Stomach (tissue), 9 donors: ENCODE data around the gene SYNPR. TPM values are rescaled to one million over a fixed set of nuclear protein-coding genes. Genes with fewer than 3 reads are reported as not detected.
A peak's percentile ranks its signal among the peaks of the same experiment; 100 is the strongest.

ENCODE experiments used
- DNase-seq, 2 donors: peaks; one replicate each; pipeline versions ENCODE4 v3.0.0 to v3.0.0-alpha.2; 2013 to 2019
- H3K27ac ChIP-seq, 5 donors: fragments of 200-600 bp in 4 of 5; sonication (generic) in 4 of 5; one replicate each; pipeline ENCODE4 v1.5.1; 2013 to 2019; ENCODE audit warnings: mild to moderate bottlenecking in 1 of 5, moderate library complexity in 1 of 5
- H3K27me3 ChIP-seq, 3 donors: fragments of 200-600 bp; sonication (generic); one replicate each; pipeline ENCODE4 v1.5.1; 2017 to 2019; ENCODE audit warnings: mixed run types in 1 of 3
- H3K36me3 ChIP-seq, 4 donors: fragments of 200-600 bp; sonication (generic); 1 replicate in 3 of 4; 2 replicates in 1 of 4; pipeline ENCODE4 v1.5.1; 2016 to 2019
- H3K4me1 ChIP-seq, 4 donors: fragments of 200-600 bp; sonication (generic); one replicate each; pipeline ENCODE4 v1.5.1; 2016 to 2019
- H3K4me3 ChIP-seq, 4 donors: fragments of 200-600 bp; sonication (generic) in 3 of 4; one replicate each; pipeline ENCODE4 v1.5.1; 2016 to 2019; ENCODE audit warnings: mild to moderate bottlenecking in 1 of 4
- H3K9me3 ChIP-seq, 4 donors: fragments of 200-600 bp; sonication (generic); one replicate each; pipeline ENCODE4 v1.5.1; 2016 to 2019
- EP300 ChIP-seq: sonication (generic); formaldehyde crosslinking; IDR thresholded peaks from one replicate; pipeline ENCODE4 v1.6.1; 2017; ENCODE audit warnings: antibody characterized with exemption
- POLR2A ChIP-seq, 4 donors: fragments of 450-650 bp; IDR thresholded peaks; one replicate each; pipeline ENCODE4 v1.6.1; 2016; ENCODE audit warnings: antibody characterized with exemption in 4 of 4, control low read depth in 2 of 4, mild to moderate bottlenecking in 1 of 4, moderate library complexity in 1 of 4
- POLR2AphosphoS5 ChIP-seq, 3 donors: sonication (generic); formaldehyde crosslinking; IDR thresholded peaks; one replicate each; pipeline ENCODE4 v1.6.1; 2016; ENCODE audit warnings: antibody characterized with exemption in 3 of 3
- WGBS, 5 donors: extraction: QIAGEN DNeasy Blood & Tissue Kit in 3 of 5; methylation state at CpG; one replicate each; pipeline versions ENCODE4 v1.1.5 to v1.1.7; 2013 to 2018; 5-methylcytosine and 5-hydroxymethylcytosine counted together
- intact Hi-C: fragments of 100-400 bp; cut with DNase I; formaldehyde crosslinking; loops from one replicate; pipeline ENCODE4 v1.15.1; 2023; ENCODE audit warnings: low total_unique reads
- polyA plus RNA-seq, 3 donors: library from polyadenylated mRNA; stranded (reverse); fragments of 200-250 nt; gene quantifications; one replicate each; pipeline ENCODE4 v1.2.3, GENCODE V29; 2013
- small RNA-seq, 4 donors: library from RNA; depleted of rRNA; stranded (forward); fragments of <200 nt; gene quantifications; one replicate each; pipeline ENCODE3, GENCODE V24; 2016
- total RNA-seq, 5 donors: library from RNA; depleted of rRNA; stranded (reverse); fragments of >200 nt; gene quantifications; one replicate each; pipeline versions ENCODE4 v1.1.0 to v1.2.3, GENCODE V29; 2014 to 2016
- TF ChIP-seq, protein P1 (sequence below), 7 experiments: fragments of 450-650 bp in 4 of 7; fragments of 200-600 bp in 3 of 7; sonication (generic) in 3 of 7; IDR thresholded peaks; one replicate each; pipeline ENCODE4 v1.5.1; 2016 to 2019; ENCODE audit warnings: antibody characterized with exemption in 7 of 7, control low read depth in 2 of 7, mild to moderate bottlenecking in 1 of 7
- donor health status: healthy with polysubstance abuse.
- donor health status: Bipolar disorder and iron deficiency.
- donor health status: healthy.

The SYNPR gene
- total and polyA plus RNA-seq, 8 donors = 0.13 to 1.7 (median 0.31) TPM; not detected in 3

GRCh38 chr3:63662011-63662410 is 383.9 kb downstream of the SYNPR start:
- WGBS, 5 donors = 77 to 87% (median 85%) methylated on average over 4 of the region's 4 CpGs
- TF ChIP-seq EP300 (no peak), POLR2AphosphoS5 (IDR thresholded peaks at IDR 0.05) (no peak), POLR2A (IDR thresholded peaks at IDR 0.05) (no peak)
- TF ChIP-seq, protein P1, sequence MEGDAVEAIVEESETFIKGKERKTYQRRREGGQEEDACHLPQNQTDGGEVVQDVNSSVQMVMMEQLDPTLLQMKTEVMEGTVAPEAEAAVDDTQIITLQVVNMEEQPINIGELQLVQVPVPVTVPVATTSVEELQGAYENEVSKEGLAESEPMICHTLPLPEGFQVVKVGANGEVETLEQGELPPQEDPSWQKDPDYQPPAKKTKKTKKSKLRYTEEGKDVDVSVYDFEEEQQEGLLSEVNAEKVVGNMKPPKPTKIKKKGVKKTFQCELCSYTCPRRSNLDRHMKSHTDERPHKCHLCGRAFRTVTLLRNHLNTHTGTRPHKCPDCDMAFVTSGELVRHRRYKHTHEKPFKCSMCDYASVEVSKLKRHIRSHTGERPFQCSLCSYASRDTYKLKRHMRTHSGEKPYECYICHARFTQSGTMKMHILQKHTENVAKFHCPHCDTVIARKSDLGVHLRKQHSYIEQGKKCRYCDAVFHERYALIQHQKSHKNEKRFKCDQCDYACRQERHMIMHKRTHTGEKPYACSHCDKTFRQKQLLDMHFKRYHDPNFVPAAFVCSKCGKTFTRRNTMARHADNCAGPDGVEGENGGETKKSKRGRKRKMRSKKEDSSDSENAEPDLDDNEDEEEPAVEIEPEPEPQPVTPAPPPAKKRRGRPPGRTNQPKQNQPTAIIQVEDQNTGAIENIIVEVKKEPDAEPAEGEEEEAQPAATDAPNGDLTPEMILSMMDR (IDR thresholded peaks at IDR 0.05) = no peak
- DNase-seq = no peak
- Histone ChIP-seq H3K4me1 (no peaks in the 10 kb centered on the region), H3K27me3 (no peaks in the 10 kb centered on the region), H3K4me3 (no peak overlapping the region), H3K9me3 (no peaks in the 10 kb centered on the region), H3K36me3 (no peaks in the 10 kb centered on the region), H3K27ac (no peak overlapping the region)
- intact Hi-C loops = no loop called here

- no peak for TF ChIP-seq POLR2A (IDR thresholded peaks at IDR 0.05)
- TF ChIP-seq, protein P1 (IDR thresholded peaks at IDR 0.05) = peak in 1 of 7 experiments; percentile 16
- H3K4me1 ChIP-seq = no peaks in the 10 kb centered on the region
- no peaks in the 10 kb centered on the region for H3K36me3 ChIP-seq
- H3K27ac ChIP-seq = no peak overlapping the region
- no peaks in the 10 kb centered on the region for H3K27me3 ChIP-seq
- no peaks in the 10 kb centered on the region for H3K9me3 ChIP-seq
- no peak overlapping the region for H3K4me3 ChIP-seq
- peak in 1 of 2 donors; percentile 31 for DNase-seq
- intact Hi-C loops = no loop called here
These were observed 384.4 kb downstream of the SYNPR start for GRCh38 chr3:63662500-63662899.

Small RNA genes within 50 kb of the gene (small RNA-seq; reads per million reads assigned to genes)
- gene RNA5SP134 = 0 to 0.07 (median 0) reads per million in 4 donors
